Smooth muscle cell (in vitro differentiated cells): ENCODE measurements around the gene TTC34. TPM values are rescaled to one million over a fixed set of nuclear protein-coding genes. Genes with fewer than 3 reads are reported as not detected.
"Not testable (repeated sequence)": the region's sequence is repeated elsewhere in the genome, so short reads cannot be mapped to it uniquely, and the experiment has no call there.

Experiments used
- DNase-seq: peaks from one replicate; lab custom pipeline; 2025; ENCODE audit not compliant: unreplicated experiment; lab: John Stamatoyannopoulos, UW
- H2AFZ ChIP-seq: fragments of 200-600 bp; sonication (generic); 2 replicates; pipeline ENCODE4 v1.6.0; 2016; ENCODE audit warnings: antibody characterized with exemption, low read depth, mild to moderate bottlenecking
- H3F3A ChIP-seq: fragments of 200-600 bp; sonication (generic); 2 replicates; pipeline ENCODE4 v1.6.0; 2017; ENCODE audit warnings: antibody characterized with exemption, low read depth
- H3K27ac ChIP-seq: fragments of 200-600 bp; sonication (generic); 2 replicates; pipeline ENCODE4 v1.5.1; 2016; ENCODE audit warnings: low read depth, mild to moderate bottlenecking
- H3K27me3 ChIP-seq: fragments of 200-600 bp; sonication (generic); 2 replicates; pipeline ENCODE4 v1.6.1; 2016; ENCODE audit warnings: low read depth, mild to moderate bottlenecking
- H3K36me3 ChIP-seq: fragments of 200-600 bp; sonication (generic); 2 replicates; pipeline ENCODE4 v1.5.1; 2016; ENCODE audit warnings: low read depth
- H3K4me1 ChIP-seq: fragments of 200-600 bp; sonication (generic); 2 replicates; pipeline ENCODE4 v1.5.1; 2016; ENCODE audit warnings: low read depth
- H3K4me2 ChIP-seq: fragments of 200-600 bp; sonication (generic); 2 replicates; pipeline ENCODE4 v1.6.0; 2016; ENCODE audit warnings: mild to moderate bottlenecking
- H3K4me3 ChIP-seq: fragments of 200-600 bp; sonication (generic); 2 replicates; pipeline ENCODE4 v1.5.1; 2016; ENCODE audit warnings: mild to moderate bottlenecking
- H3K79me2 ChIP-seq: fragments of 200-600 bp; sonication (generic); 2 replicates; pipeline ENCODE4 v1.6.0; 2016; ENCODE audit warnings: low read depth, mild to moderate bottlenecking
- H3K9ac ChIP-seq: fragments of 200-600 bp; sonication (generic); 2 replicates; pipeline ENCODE4 v1.6.0; 2016; ENCODE audit warnings: low read depth
- H3K9me3 ChIP-seq: fragments of 200-600 bp; sonication (generic); replicated peaks from 2 replicates; pipeline ENCODE4 v1.5.1; 2016; ENCODE audit warnings: low read depth
- H4K20me1 ChIP-seq: fragments of 200-600 bp; sonication (generic); 2 replicates; pipeline ENCODE4 v1.6.0; 2016; ENCODE audit warnings: low read depth
- WGBS: methylation state at CpG from one replicate; pipeline ENCODE4 v1.1.7; 2016; ENCODE audit warnings: low lambda C conversion rate; 5-methylcytosine and 5-hydroxymethylcytosine counted together
- polyA plus RNA-seq: library from polyadenylated mRNA; unstranded; fragments of >200 nt; fragmentation: Nextera tagmentation; extraction: Ambion mirVana; gene quantifications from 2 replicates; pipeline ENCODE4 v1.2.1, GENCODE V29; 2016
- total RNA-seq: library from RNA; depleted of rRNA; stranded (reverse); fragments of >200 nt; gene quantifications from 2 replicates; pipeline ENCODE4 v1.2.3, GENCODE V29; 2014

TTC34 gene
- total and polyA plus RNA-seq, 2 experiments from 2014 or later = 0.01 to 0.04 TPM

GRCh38 chr1:2685671-2686070 lies 115.8 kb downstream of the TTC34 start:
- not testable (repeated sequence) for H4K20me1 ChIP-seq, H3F3A ChIP-seq, H3K4me1 ChIP-seq, H3K4me2 ChIP-seq, H3K27me3 ChIP-seq, H3K9me3 ChIP-seq, H2AFZ ChIP-seq, H3K79me2 ChIP-seq, H3K9ac ChIP-seq, H3K4me3 ChIP-seq, DNase-seq, H3K36me3 ChIP-seq, H3K27ac ChIP-seq
- WGBS = 34% methylated on average over 2 of the region's 8 CpGs

- H3K4me1 ChIP-seq, H3K79me2 ChIP-seq, H3F3A ChIP-seq, H3K36me3 ChIP-seq, H3K27me3 ChIP-seq, H3K4me3 ChIP-seq, H3K9me3 ChIP-seq, H3K9ac ChIP-seq, H4K20me1 ChIP-seq, H2AFZ ChIP-seq, DNase-seq, H3K27ac ChIP-seq, H3K4me2 ChIP-seq: not testable (repeated sequence)
- WGBS = 54% methylated on average over 9 of the region's 9 CpGs
Measured at GRCh38 chr1:2684878-2685277, 116.6 kb downstream of the TTC34 start.

GRCh38 chr1:2684000-2684399 lies 117.5 kb downstream of the TTC34 start:
- H3K9ac ChIP-seq, H3K4me1 ChIP-seq, H2AFZ ChIP-seq, H3K36me3 ChIP-seq, H3K27ac ChIP-seq, H3K27me3 ChIP-seq, H3K4me2 ChIP-seq, H4K20me1 ChIP-seq, H3F3A ChIP-seq, H3K9me3 ChIP-seq, H3K79me2 ChIP-seq, DNase-seq, H3K4me3 ChIP-seq: not testable (repeated sequence)
- WGBS = 56% methylated on average over 7 of the region's 7 CpGs

- H3K4me2 ChIP-seq, H3K79me2 ChIP-seq, H3K4me1 ChIP-seq, H3F3A ChIP-seq, H3K27ac ChIP-seq, H4K20me1 ChIP-seq, H3K9me3 ChIP-seq, DNase-seq, H3K4me3 ChIP-seq, H3K9ac ChIP-seq, H2AFZ ChIP-seq, H3K27me3 ChIP-seq, H3K36me3 ChIP-seq: not testable (repeated sequence)
- 53% methylated on average over 9 of the region's 9 CpGs for WGBS
Measured at GRCh38 chr1:2683321-2683741, 118.2 kb downstream of the TTC34 start.

- H3K4me1 ChIP-seq, H3K9me3 ChIP-seq, H4K20me1 ChIP-seq, DNase-seq, H3K4me2 ChIP-seq, H3K4me3 ChIP-seq, H3K9ac ChIP-seq, H3F3A ChIP-seq, H3K27me3 ChIP-seq, H3K79me2 ChIP-seq, H3K27ac ChIP-seq, H2AFZ ChIP-seq, H3K36me3 ChIP-seq: not testable (repeated sequence)
- 65% methylated on average over 11 of the region's 11 CpGs for WGBS
Measured at GRCh38 chr1:2682879-2683278, 118.6 kb downstream of the TTC34 start.

- not testable (repeated sequence) for H3K36me3 ChIP-seq, H3K4me2 ChIP-seq, H3F3A ChIP-seq, H3K27me3 ChIP-seq, H3K9me3 ChIP-seq, H3K79me2 ChIP-seq, H3K27ac ChIP-seq, H2AFZ ChIP-seq, H4K20me1 ChIP-seq, H3K9ac ChIP-seq, H3K4me1 ChIP-seq, DNase-seq, H3K4me3 ChIP-seq
- 70% methylated on average over 4 of the region's 10 CpGs for WGBS
Measured at GRCh38 chr1:2676726-2677125, 124.8 kb downstream of the TTC34 start.

- H4K20me1 ChIP-seq, H2AFZ ChIP-seq, DNase-seq, H3K4me3 ChIP-seq, H3K9ac ChIP-seq, H3K4me1 ChIP-seq, H3F3A ChIP-seq, H3K79me2 ChIP-seq, H3K27me3 ChIP-seq, H3K9me3 ChIP-seq, H3K4me2 ChIP-seq, H3K27ac ChIP-seq, H3K36me3 ChIP-seq: not testable (repeated sequence)
- WGBS = 67% methylated on average over 10 of the region's 11 CpGs
Measured at GRCh38 chr1:2671656-2672055, 129.8 kb downstream of the TTC34 start.

- not testable (repeated sequence) for H3K4me2 ChIP-seq, H3K27ac ChIP-seq, H3K4me3 ChIP-seq, H3K4me1 ChIP-seq, H3K79me2 ChIP-seq, H3K9ac ChIP-seq, H3K27me3 ChIP-seq, H4K20me1 ChIP-seq, H3K9me3 ChIP-seq, DNase-seq, H3F3A ChIP-seq, H3K36me3 ChIP-seq, H2AFZ ChIP-seq
- 70% methylated on average over 7 of the region's 8 CpGs for WGBS
Measured at GRCh38 chr1:2659806-2660205, 141.7 kb downstream of the TTC34 start.

- not testable (repeated sequence) for H3K4me2 ChIP-seq, H3K36me3 ChIP-seq, H3K4me1 ChIP-seq, H2AFZ ChIP-seq, H3K9ac ChIP-seq, H3K27me3 ChIP-seq, H3K27ac ChIP-seq, H3K79me2 ChIP-seq, H4K20me1 ChIP-seq, H3F3A ChIP-seq, H3K4me3 ChIP-seq, H3K9me3 ChIP-seq, DNase-seq
- WGBS = 87% methylated on average over 7 of the region's 10 CpGs
Measured at GRCh38 chr1:2657909-2658308, 143.6 kb downstream of the TTC34 start.
